Ramos (cell line): ENCODE results near the gene MCF2L2.
"Not testable (repeated sequence)": the region's sequence is repeated elsewhere in the genome, so short reads cannot be mapped to it uniquely, and the experiment has no call there.

Source experiments
- in situ Hi-C: fragments of 300-500 bp; cut with MboI; formaldehyde crosslinking; loops from one replicate; pipeline ENCODE4 v1.14.3; 2022; ENCODE audit warnings: low sequenced_read_pairs; ENCODE audit not compliant: unreplicated experiment

The MCF2L2 gene

DNA sequence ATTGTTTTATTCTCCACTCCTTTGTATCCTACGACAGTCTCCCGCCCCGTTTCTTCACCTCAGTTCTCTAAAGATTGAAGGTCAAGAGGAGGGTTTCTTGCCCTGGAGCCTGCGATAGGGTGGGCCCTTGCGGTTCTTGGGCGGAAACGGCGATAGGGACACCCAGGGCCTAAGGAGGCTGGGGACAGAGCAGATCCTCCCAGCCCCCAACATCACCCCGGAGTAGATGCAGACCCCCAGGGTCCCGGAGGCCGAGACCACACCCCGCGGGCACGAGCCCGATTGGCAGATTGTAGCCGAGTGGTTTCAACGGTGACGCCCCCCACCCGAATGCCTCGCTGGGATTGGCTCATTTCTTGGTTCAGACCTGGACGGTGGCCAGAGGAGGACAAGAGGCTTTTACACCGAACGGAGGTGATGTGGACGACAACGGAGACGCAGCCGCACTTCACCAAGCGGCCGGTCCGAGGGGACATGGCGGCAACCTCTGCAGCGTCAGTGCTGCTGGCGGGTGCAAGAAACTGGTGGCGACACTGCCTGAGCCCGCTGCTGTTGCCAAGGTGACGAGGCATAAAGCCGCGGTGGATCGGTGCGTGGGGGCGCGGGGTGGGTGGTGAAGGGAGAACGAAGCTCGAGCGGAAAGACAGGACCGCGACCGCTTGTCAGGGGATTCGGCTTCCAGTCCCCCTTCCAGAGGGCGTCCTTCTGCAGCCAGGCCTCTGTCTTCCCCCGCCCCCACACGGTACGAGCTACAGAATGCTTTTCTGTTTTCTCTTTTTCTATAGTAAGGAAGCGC is 19.0 kb upstream of the MCF2L2 start:
- in situ Hi-C loops = loop anchor here (25.0 kb wide), 1 partner anchor 840 kb away; the partner anchor contains the start of genes ECE2 and PSMD2

DNA sequence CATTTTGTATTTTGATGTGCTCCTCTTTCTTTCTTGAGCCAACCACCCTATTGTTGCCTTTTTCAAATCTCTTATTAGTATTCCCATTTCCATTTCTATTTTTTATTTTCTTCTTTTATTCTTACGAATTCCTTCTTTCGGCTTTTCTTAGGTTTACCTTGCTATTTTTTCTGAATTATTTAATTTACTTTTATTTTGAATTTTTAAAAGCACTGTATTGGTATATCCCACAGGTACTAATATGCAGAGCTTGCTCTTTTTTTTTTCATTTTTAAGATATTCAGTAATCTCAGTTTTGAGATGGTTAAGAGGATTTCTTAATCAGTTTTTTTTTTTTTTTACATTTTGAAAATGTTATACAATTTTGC is 18.4 kb upstream of the MCF2L2 start:
- in situ Hi-C loops = loop anchor here (25.0 kb wide), 1 partner anchor 840 kb away; the partner anchor contains the start of genes ECE2 and PSMD2

DNA sequence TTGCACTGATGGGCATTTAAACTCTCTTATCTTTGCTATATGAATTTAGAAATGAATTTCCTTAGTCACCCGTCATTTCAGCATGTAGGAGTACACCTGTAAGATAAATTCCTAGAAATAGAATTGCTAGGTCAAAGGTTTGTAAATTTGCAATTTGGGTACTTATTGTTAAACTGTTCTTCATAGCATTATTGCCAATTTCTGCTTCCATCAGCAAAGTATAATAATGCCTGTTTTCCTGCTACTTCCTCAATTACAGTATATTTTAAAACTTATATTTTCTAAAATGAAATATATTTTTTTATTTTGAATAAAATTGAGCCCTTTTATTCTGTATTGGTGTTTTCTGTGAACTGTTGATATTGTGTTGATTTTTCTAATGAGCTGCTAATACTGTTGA is 16.3 kb upstream of the MCF2L2 start:
- in situ Hi-C loops = loop anchor here (25.0 kb wide), 1 partner anchor 843 kb away; the partner anchor contains the start of genes ECE2 and PSMD2

DNA sequence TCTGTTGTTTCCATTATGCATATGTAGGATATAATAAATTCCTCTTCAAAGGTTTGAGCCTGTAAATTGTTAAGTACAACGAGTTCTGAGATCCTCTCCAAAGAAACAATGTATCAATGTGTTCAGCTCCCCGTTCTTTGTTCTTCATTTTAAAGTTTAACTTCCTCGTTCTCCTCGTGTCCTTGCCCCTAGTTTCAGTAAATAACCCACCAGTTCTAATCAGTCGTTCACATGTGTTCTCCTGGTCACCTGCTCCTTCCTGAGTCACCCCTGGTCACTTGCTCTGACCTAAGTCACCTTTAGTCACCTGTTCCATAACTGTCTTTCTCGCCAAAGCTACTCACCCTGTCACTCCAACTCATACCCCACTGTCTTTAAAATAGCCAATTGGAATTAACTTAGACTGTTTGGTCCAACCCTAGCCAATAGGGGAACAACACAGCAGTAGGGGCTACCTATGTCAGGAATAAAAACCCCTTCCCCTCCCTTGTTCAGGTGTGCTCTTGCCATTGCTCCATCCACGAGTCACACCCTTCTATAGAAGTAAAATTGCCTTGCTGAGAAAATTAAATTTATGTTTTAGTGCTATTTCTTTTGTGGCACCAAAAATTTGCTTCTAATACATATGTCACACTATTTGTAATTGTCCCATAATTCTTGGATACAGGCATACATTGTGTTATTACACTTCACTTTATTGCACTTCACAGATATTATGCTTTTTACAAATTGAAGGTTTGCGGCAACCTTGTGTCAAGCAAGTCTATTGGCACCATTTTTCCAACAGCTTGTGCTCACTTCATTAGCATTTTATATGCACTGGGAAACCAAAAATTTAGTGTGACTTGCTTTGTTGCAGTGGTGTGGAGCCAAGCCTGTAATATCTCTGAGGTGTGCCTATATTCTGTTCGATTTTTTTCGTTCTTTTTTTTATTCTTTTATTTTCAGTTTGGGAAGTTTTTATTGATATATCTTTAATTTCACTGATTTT is 15.3 kb upstream of the MCF2L2 start:
- in situ Hi-C loops = loop anchor here (25.0 kb wide), 1 partner anchor 844 kb away; the partner anchor contains the start of genes ECE2 and PSMD2

DNA sequence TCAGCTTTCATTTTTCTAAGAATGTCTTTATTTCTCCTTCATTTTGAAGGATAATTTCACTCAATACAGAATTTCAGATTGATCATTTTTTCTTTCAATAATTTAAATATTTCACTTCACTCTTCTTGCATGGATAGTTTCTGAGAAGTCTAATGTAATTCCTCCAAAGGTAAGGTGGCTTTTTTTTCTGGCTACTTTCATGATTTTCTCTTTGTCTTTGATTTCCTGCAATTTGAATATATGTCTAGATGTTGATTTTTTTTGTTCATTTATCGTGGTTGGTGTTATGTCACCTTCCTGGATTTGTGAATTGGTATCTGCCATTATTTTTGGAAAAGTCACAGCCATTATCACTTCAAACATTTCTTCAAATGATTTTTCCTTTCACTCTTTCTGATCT is 14.6 kb upstream of the MCF2L2 start:
- in situ Hi-C loops = loop anchor here (25.0 kb wide), 1 partner anchor 844 kb away; the partner anchor contains the start of genes ECE2 and PSMD2

DNA sequence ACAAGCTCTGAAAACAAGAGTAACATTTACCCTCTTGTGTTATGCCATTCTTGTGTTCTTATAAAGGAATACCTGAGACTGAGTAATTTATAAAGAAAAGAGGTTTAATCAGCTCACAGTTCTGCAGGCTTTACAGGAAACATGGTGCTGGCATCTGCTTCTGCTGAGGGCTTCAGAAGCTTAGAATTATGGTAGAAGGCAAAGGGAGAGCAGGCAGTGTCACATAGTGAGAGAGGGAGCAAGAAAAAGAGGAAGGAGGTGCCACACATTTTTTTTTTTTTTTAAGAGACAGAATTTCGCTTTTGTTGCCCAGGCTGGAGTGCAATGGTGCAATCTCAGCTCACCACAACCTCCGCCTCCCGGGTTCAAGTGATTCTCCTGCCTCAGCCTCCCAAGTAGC is 12.1 kb upstream of the MCF2L2 start:
- in situ Hi-C loops = loop anchor here (25.0 kb wide), 1 partner anchor 847 kb away; the partner anchor contains the start of genes ECE2 and PSMD2

DNA sequence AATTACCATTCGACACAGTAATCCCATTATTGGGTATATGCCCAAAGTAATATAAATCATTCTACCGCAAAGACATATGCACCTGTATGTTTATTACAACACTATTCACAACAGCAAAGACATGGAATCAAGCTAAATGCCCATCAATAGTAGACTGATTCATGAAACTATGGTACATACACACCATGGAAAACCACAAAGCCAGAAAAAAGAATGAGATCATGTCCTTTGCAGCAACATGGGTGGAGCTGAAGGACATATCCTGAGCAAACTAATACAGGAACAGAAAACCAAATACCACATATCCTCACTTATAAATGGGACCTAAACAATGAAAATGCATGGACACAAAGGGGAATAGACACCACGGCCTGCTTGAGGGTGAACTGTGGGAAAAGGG is 11.1 kb upstream of the MCF2L2 start:
- in situ Hi-C loops = loop anchor here (25.0 kb wide), 1 partner anchor 848 kb away; the partner anchor contains the start of genes ECE2 and PSMD2

DNA sequence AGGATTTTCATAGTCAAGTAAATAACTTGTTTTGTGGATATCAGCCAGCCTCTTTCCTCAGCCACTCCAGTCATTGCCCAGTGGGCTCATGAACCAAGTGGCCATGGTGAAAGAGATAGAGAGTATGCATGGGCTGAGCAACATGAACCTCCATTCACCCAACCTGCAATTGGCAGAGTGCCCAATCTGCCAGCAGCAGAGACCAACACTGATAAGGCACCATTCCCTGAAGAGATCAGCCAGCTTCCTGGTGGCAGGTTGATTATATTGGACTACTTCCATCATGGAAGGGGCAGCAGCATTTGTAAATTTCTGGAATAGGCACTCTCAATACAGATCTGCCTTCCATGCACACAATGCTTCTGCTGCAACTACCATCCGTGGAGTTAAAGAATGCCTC is 10.3 kb upstream of the MCF2L2 start:
- in situ Hi-C loops = loop anchor here (25.0 kb wide), 1 partner anchor 849 kb away; the partner anchor contains the start of genes ECE2 and PSMD2

DNA sequence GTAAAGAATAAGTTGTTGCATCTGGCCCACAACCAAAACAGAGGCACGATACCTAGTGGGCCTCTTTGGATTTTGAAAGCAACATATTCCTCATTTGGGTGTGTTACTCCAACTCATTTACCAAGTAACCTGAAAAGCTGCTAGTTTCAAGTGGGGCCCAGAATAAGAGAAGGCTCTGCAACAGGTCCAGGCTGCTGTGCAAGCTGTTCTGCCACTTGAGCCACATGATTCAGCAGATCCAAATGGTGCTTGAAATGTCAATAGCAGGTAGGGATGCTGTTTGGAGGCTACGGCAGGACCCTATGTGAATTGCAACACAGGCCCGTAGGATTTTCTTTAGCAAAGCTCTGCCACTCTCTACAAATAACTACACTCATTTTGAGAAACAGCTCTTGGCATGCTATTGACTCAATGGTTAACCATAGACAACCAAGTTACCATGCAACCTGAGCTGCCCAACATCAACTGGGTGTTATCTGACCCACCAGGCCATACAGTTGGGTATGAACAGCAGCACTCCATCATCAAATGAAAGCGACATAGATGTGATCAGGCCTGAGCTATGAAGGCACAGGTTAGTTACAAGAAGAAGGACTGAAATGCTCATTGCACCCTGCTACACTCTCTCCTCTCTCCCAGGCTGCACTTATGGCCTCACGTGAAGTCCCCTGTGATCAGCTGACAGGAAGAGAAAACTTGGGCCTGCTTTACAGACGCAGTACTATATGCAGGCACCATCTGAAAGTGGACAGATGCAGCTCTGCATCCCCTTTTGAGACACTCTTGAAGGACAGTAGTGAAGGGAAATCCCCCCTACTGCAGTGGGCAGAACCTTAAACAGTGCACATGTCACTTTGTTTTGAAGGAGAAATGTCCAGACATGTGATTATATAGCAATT is 9.5 kb upstream of the MCF2L2 start:
- in situ Hi-C loops = loop anchor here (25.0 kb wide), 1 partner anchor 849 kb away; the partner anchor contains the start of genes ECE2 and PSMD2

DNA sequence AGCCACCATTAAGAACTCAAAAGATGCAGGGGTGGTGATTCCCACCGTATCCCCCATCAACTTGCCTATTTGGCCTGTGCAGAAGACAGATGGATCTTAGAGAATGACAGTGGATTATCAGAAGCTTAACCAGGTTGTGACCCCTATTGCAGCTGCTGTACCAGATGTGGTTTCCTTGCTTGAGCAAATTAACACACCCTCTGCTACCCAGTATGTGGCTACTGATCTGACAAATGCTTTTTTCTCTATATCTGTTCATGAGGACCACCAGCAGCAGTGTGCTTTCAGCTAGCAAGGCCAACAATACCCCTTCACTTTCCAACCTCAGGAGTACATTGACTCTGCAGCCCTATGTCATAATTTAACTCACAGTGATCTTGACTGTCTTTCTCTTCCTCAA is 8.6 kb upstream of the MCF2L2 start:
- in situ Hi-C loops = loop anchor here (25.0 kb wide), 1 partner anchor 850 kb away; the partner anchor contains the start of genes ECE2 and PSMD2

DNA sequence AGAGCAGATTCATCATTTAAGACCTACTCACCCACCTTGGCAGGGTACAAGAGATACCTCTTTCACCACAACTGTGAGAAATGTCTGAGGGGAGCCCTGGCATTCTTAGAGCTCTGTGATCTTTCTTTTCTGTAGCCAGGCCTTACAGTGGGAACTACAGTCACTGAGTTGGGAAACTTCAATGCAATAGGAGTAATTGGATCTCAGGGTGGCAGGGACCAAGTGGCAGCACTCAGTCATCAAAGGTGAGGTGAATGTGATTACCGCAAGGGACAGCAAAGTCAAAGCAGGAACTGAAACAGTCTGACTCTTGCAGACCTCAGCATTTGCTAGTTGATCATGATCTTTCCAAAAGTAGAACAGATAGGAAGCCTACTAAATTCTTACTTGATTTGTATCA is 7.2 kb upstream of the MCF2L2 start:
- in situ Hi-C loops = loop anchor here (25.0 kb wide), 1 partner anchor 852 kb away; the partner anchor contains the start of genes ECE2 and PSMD2

DNA sequence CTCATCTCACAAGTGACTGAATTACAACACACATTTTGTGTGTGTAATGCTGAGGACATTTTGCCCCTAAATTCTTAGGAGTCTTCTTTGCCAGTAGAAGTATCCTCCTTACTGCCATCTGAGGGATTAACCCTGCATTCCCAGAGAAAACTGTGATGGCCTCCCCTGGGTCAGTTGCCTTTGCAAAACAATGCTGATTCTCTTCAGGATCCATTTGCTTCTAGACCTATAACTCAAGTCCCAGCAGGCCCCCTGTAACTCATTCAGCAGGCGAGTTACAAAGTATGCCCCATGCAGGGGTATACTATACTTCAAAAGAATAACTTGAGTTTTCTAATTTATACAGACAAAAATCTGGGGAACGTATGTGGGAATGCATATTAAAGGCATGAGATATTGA is 6.6 kb upstream of the MCF2L2 start:
- in situ Hi-C loops = loop anchor here (25.0 kb wide), 1 partner anchor 852 kb away; the partner anchor contains the start of genes ECE2 and PSMD2

DNA sequence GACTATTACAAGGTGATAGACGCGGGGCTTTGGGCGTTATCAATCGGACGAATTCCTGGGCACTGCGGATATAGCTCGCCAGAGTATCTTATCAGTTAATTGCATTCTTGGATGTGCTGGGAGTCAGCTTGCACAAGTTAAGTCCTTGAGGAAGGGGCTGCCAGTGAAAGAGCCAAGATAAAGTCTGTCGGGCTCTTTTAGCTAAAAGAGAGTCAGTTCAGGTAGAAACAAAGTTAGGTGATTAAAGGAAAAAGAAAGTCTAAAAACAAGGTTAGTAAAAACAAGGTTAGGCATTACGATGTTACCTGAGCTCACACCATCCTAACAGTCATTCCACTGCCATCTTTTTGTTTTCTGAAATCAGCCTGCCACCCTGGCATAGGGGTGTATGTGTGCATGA is 6.1 kb upstream of the MCF2L2 start:
- in situ Hi-C loops = loop anchor here (25.0 kb wide), 1 partner anchor 853 kb away; the partner anchor contains the start of genes ECE2 and PSMD2

DNA sequence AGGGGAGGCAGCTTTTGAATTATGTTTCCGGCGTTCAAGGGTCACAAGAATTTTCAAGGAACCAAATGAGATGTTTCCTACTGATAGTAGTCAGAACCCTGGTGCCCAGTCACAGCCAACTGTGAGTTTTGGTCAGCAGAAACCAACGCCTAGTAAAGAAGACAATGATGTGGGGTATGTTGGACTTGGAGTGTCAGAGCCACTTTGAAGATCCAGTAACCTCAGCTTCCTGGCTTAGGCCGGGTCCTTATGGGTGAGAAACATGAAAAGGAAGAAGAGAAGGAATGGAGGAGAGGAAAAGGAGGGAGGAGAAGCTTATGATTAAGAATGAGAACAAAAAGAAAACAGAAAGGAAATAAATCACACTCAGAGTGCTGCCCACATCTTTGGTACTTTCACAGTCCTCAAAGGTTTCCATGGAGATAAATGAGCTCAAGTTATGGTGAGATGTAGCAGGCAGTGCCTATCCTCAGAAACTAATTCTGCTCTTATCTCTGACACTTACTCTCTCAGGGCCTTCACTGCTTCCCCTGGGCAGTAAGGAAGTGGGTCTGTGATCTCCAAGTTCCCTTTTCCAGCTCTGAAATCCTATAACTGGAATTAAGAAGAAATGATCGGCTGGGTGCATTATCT is 2.0 kb upstream of the MCF2L2 start:
- in situ Hi-C loops = loop anchor here (25.0 kb wide), 1 partner anchor 857 kb away; the partner anchor contains the start of genes ECE2 and PSMD2

DNA sequence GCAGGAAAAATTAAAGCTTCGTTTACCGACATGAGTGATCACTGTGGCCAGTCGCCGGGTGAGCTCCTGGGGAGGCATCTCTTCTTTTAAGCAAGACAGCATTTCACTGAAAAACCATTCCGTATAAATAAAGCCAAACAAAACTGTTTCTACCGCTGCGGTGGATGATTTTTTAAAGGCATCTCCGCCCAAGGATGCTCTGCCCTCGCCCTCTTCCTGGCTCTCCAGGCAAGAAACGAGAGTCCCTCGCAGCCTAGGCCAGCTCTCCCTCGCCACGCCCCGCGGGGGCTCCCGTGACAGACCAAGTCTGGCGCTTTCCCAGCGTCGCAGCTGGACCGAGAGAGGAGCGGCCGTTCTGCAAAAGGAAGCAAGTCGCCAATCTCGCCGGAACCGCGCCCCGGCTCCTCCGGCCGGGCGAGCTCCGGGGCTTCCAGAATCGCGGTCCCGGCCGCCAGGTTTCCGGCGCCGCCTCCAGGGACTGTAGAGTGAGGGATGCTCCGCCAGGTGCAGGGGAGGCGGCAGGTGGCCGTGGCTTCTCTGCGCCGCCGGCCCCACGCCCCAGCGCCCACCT is 458 bp downstream of the MCF2L2 start:
- in situ Hi-C loops = loop anchor here (25.0 kb wide), 1 partner anchor 859 kb away; the partner anchor contains the start of genes ECE2 and PSMD2

DNA sequence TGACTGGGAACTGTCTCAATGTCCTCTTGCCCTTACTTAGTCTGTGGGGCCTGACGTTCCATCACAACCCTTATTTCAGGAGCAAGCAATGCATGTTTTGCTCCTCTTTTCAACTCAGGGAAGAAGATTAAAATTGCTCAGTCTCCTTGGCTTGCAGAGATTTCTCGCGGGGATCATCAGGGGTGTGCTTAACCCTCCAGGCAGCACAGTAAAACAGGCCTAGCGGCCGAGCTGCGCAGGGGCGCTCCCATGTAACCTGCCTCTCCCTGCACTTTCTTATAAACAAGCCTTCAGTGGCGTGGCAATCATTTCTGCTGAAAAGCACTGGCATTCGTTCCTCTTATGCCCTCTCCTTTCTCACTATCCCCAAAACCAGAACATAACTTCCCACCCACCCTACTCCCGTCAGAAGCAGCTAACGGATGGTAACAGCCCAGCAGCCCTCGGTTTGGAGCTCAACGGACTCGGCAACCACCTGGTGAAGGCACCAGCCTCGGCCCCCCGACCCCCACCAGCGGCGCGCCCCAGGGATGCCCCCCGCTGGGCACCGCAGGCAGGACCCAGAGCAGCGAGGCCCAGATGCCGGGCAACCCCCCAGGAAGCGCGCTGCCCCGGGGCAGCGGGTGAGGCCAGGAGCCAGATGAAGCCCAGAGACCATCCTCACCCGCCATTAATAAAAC is 1.1 kb downstream of the MCF2L2 start:
- in situ Hi-C loops = loop anchor here (25.0 kb wide), 1 partner anchor 860 kb away; the partner anchor contains the start of genes ECE2 and PSMD2

DNA sequence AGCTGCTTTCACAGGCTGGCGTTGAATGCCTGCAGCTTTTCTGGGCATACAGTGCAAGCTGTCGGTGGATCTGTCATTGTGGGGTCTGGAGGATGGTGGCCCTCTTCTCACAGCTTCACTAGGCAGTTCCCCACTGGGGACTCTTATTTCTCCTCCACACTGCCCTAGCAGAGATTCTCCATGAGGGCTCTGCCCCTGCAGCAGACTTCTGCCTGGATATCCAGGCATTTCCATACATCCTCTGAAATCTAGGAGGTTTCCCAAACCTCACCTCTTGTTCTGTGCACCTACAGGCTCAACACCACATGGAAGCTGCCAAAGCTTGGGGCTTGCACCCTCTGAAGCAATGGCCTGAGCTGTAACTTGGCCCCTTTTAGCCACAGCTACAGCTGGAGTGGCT is 9.6 kb downstream of the MCF2L2 start:
- in situ Hi-C loops = not testable (repeated sequence)
